GM12878 (cell line): ENCODE results near the gene PPP3CA. TPM values are rescaled to one million over a fixed set of nuclear protein-coding genes. Genes with fewer than 3 reads are reported as not detected.

Experiments used
- ATAC-seq: fragments of 200-7000 bp; cut with Tn5 transposase; 3 replicates; pipeline ENCODE4 v1.9.1; 2020; ENCODE audit warnings: mild to moderate bottlenecking, moderate library complexity
- BruUV-seq: library from RNA; stranded (reverse); fragments of 400-500 nt; replicated peaks from 2 replicates; lab custom pipeline; 2021; lab: Mats Ljungman, UMichigan
- CTCF ChIA-PET: fragments of 300-600 bp; sonication (Branson Sonifier 250); formaldehyde crosslinking; extraction: SDS; loops from one replicate; lab custom pipeline; 2021; ENCODE audit warnings: inconsistent platforms; lab: Yijun Ruan, JAX
- POLR2A ChIA-PET: fragments of 350-600 bp; formaldehyde crosslinking; extraction: SDS; loops from one replicate; lab custom pipeline; 2021; ENCODE audit warnings: inconsistent platforms; lab: Charles Lee
- RAD21 ChIA-PET: fragments of 300-600 bp; sonication (Branson Sonifier 250); formaldehyde crosslinking; loops from one replicate; lab custom pipeline; 2023; ENCODE audit warnings: antibody characterized with exemption; ENCODE audit not compliant: unreplicated experiment; lab: Charles Lee
- SMC1A ChIA-PET: fragments of 300-600 bp; sonication (Branson Sonifier 250); formaldehyde crosslinking; loops from one replicate; lab custom pipeline; 2023; ENCODE audit not compliant: unreplicated experiment, uncharacterized antibody; lab: Charles Lee
- DNase-seq: peaks from one replicate; pipeline ENCODE4 v3.0.0-alpha.2; 2011; ENCODE audit warnings: low read depth, low spot score
- FAIRE-seq: peaks from 3 replicates; lab custom pipeline; 2011; peaks lifted over from hg19 to GRCh38; lab: Jason Lieb, UNC
- H2AFZ ChIP-seq: 2 replicates; pipeline ENCODE4 v1.6.0; 2011; ENCODE audit warnings: low read depth, low read length, control low read depth; ENCODE audit not compliant: control insufficient read depth
- H3K27ac ChIP-seq: 2 replicates; pipeline ENCODE4 v1.5.1; 2011; ENCODE audit warnings: control low read depth; ENCODE audit not compliant: control insufficient read depth, insufficient read depth
- H3K27me3 ChIP-seq, 2 experiments: replicated peaks in 1 of 2; 2 replicates each; pipeline versions ENCODE4 v1.6.0 to v1.6.1; 2011; ENCODE audit warnings: low read length in 1 of 2; ENCODE audit not compliant: control insufficient read depth in 2 of 2, insufficient read depth in 2 of 2
- H3K36me3 ChIP-seq, 2 experiments: 2 replicates each; pipeline ENCODE4 v1.5.1; 2011; ENCODE audit warnings: low read length in 1 of 2; ENCODE audit not compliant: control insufficient read depth in 2 of 2, insufficient read depth in 2 of 2
- H3K4me1 ChIP-seq: 2 replicates; pipeline ENCODE4 v1.6.1; 2011; ENCODE audit warnings: mild to moderate bottlenecking, low read length, moderate library complexity, mixed read lengths; ENCODE audit not compliant: control insufficient read depth, insufficient read depth
- H3K4me2 ChIP-seq: 2 replicates; pipeline ENCODE4 v1.6.0; 2011; ENCODE audit warnings: control low read depth; ENCODE audit not compliant: control insufficient read depth, insufficient read depth
- H3K4me3 ChIP-seq: fragments of 200-600 bp; sonication (generic); 2 replicates; pipeline ENCODE4 v1.5.1; 2016
- H3K79me2 ChIP-seq: 2 replicates; pipeline ENCODE4 v1.6.0; 2011; ENCODE audit warnings: low read length; ENCODE audit not compliant: control insufficient read depth, insufficient read depth
- H3K9ac ChIP-seq: 2 replicates; pipeline ENCODE4 v1.8.0; 2011; ENCODE audit warnings: low read length, control low read depth, mixed read lengths; ENCODE audit not compliant: control insufficient read depth, insufficient read depth
- H3K9me3 ChIP-seq: replicated peaks from 3 replicates; pipeline ENCODE4 v1.5.1; 2011; ENCODE audit warnings: mild to moderate bottlenecking, low read length; ENCODE audit not compliant: control insufficient read depth, insufficient read depth
- H4K20me1 ChIP-seq: 2 replicates; pipeline ENCODE4 v1.6.0; 2011; ENCODE audit not compliant: control insufficient read depth, insufficient read depth
- BACH1 ChIP-seq: fragments of 450-650 bp; IDR thresholded peaks from 2 replicates; pipeline ENCODE4 v1.6.1; 2017; ENCODE audit warnings: mild to moderate bottlenecking, borderline replicate concordance
- NR2C2 ChIP-seq: IDR thresholded peaks from 2 replicates; pipeline ENCODE4 v1.6.1; 2011; ENCODE audit warnings: borderline replicate concordance, low read depth; ENCODE audit not compliant: control insufficient read depth, insufficient read length
- RCOR1 ChIP-seq: conservative IDR thresholded peaks from 2 replicates; pipeline ENCODE4 v1.6.1; 2012; ENCODE audit warnings: low read depth, low read length, improper control_type of control experiment
- SMC3 ChIP-seq: IDR thresholded peaks from 2 replicates; pipeline ENCODE4 v1.6.1; 2011; ENCODE audit warnings: low read length, improper control_type of control experiment, borderline replicate concordance
- SP1 ChIP-seq: IDR thresholded peaks from one replicate; pipeline ENCODE4 v1.6.1; 2011; ENCODE audit warnings: low read depth, low read length
- YY1 ChIP-seq: IDR thresholded peaks from 2 replicates; pipeline ENCODE4 v1.6.1; 2011; ENCODE audit warnings: low read depth, mild to moderate bottlenecking, low read length
- WGBS: methylation state at CpG from one replicate; pipeline ENCODE4 v1.1.6; 2016; ENCODE audit warnings: low lambda C conversion rate; ENCODE audit not compliant: insufficient replicate concordance, insufficient coverage; ENCODE audit errors: missing lambda C conversion rate; 5-methylcytosine and 5-hydroxymethylcytosine counted together
- in situ Hi-C: fragments of 300-500 bp; cut with MboI; formaldehyde crosslinking; loops from 9 replicates; pipeline ENCODE4 v1.14.3; 2018; ENCODE audit warnings: mixed read lengths
- intact Hi-C: fragments of 100-400 bp; cut with micrococcal nuclease; formaldehyde crosslinking; loops from one replicate; pipeline ENCODE4 v1.14.2; 2022; ENCODE audit not compliant: unreplicated experiment
- polyA plus RNA-seq, 11 experiments: library from polyadenylated mRNA; depleted of rRNA in 4 of 11; unstranded in 6 of 11; stranded (reverse) in 5 of 11; fragments of >200 nt; fragmentation: Nextera tagmentation in 4 of 11; fragmentation: Illumina TruSeq in 1 of 11; extraction: Ambion mirVana in 4 of 11; extraction: Trizol in 1 of 11; gene quantifications; 1 replicate in 1 of 11; 2 replicates in 10 of 11; pipeline versions ENCODE4 v1.2.1 to v1.2.3, GENCODE V29; 2011 to 2016; ENCODE audit warnings: inconsistent platforms in 2 of 11, missing spikeins in 2 of 11, low read depth in 1 of 11
- total RNA-seq, 4 experiments: library from RNA; depleted of rRNA in 3 of 4; stranded (reverse); fragments of >200 nt in 3 of 4; fragmentation: Illumina TruSeq in 1 of 4; extraction: Trizol in 1 of 4; gene quantifications; 2 replicates each; pipeline versions ENCODE4 v1.2.1 to v1.2.3, GENCODE V29; 2013 to 2021
- TF ChIP-seq, protein P1 (sequence below): fragments of 450-650 bp; IDR thresholded peaks from 2 replicates; pipeline ENCODE4 v1.6.1; 2018; ENCODE audit warnings: borderline replicate concordance, mild to moderate bottlenecking; ENCODE audit not compliant: partially characterized antibody
- TF ChIP-seq, protein P2 (sequence below): fragments of 450-650 bp; conservative IDR thresholded peaks from 2 replicates; pipeline ENCODE4 v1.6.1; 2017; ENCODE audit warnings: mild to moderate bottlenecking, moderate library complexity

PPP3CA gene
- total and polyA plus RNA-seq, 10 of the 15 experiments (the other 5 are each of a cell fraction or from before 2014, with no cell fraction given) = 0.33 to 9.0 (median 1.0) TPM

DNA sequence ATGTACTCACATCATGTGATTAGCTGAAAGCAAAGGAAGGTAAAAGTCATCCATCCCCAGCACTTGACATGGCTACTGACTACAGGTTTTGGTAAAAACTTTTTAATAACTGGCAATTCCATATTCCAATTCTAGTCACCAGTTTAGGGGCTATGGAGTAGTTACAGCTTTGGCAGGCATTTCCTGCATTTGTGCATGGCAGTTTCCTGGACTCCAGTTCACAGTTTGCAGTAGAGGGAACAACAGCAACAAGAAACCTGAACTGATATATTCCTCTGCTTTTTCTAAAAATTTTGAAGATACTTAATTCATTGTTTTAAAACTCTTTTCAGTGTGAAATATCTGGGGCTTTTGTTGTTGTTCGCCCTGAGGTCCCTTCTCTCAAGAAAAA, 184.3 kb downstream of the PPP3CA start:
- no peak overlapping the region for H2AFZ ChIP-seq
- no peak overlapping the region for H3K27ac ChIP-seq
- H4K20me1 ChIP-seq = no peaks in the 10 kb centered on the region
- ChIA-PET CTCF (no interaction called here), RAD21 (interaction anchor here (0.9 kb wide), 1 partner anchor 142 kb away, joined by 3 read pairs; no protein-coding TSS in a partner anchor)
- no TSS peak for BruUV-seq
- intact Hi-C loops = loop anchor here (10.0 kb wide), 1 partner anchor 738 kb away; no protein-coding TSS in a partner anchor
- ATAC-seq (no peak), DNase-seq (no peak), FAIRE-seq (no peak)
- H3K79me2 ChIP-seq = no peaks in the 10 kb centered on the region
- TF ChIP-seq, protein P1, sequence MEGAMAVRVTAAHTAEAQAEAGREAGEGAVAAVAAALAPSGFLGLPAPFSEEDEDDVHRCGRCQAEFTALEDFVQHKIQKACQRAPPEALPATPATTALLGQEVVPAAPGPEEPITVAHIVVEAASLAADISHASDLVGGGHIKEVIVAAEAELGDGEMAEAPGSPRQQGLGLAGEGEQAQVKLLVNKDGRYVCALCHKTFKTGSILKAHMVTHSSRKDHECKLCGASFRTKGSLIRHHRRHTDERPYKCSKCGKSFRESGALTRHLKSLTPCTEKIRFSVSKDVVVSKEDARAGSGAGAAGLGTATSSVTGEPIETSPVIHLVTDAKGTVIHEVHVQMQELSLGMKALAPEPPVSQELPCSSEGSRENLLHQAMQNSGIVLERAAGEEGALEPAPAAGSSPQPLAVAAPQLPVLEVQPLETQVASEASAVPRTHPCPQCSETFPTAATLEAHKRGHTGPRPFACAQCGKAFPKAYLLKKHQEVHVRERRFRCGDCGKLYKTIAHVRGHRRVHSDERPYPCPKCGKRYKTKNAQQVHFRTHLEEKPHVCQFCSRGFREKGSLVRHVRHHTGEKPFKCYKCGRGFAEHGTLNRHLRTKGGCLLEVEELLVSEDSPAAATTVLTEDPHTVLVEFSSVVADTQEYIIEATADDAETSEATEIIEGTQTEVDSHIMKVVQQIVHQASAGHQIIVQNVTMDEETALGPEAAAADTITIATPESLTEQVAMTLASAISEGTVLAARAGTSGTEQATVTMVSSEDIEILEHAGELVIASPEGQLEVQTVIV = no peak
- TF ChIP-seq SMC3 = no peak
- no peak for TF ChIP-seq YY1
- no peak for TF ChIP-seq RCOR1
- no peak for TF ChIP-seq NR2C2
- TF ChIP-seq BACH1 = no peak
- TF ChIP-seq SP1 = no peak
- TF ChIP-seq, protein P2, sequence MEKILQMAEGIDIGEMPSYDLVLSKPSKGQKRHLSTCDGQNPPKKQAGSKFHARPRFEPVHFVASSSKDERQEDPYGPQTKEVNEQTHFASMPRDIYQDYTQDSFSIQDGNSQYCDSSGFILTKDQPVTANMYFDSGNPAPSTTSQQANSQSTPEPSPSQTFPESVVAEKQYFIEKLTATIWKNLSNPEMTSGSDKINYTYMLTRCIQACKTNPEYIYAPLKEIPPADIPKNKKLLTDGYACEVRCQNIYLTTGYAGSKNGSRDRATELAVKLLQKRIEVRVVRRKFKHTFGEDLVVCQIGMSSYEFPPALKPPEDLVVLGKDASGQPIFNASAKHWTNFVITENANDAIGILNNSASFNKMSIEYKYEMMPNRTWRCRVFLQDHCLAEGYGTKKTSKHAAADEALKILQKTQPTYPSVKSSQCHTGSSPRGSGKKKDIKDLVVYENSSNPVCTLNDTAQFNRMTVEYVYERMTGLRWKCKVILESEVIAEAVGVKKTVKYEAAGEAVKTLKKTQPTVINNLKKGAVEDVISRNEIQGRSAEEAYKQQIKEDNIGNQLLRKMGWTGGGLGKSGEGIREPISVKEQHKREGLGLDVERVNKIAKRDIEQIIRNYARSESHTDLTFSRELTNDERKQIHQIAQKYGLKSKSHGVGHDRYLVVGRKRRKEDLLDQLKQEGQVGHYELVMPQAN = no peak
- TF ChIP-seq, all 136 proteins: peak for 0
- in situ Hi-C loops = no loop called here
- Histone ChIP-seq H3K4me3 (no peak overlapping the region), H3K9me3 (no peaks in the 10 kb centered on the region), H3K4me1 (no peaks in the 10 kb centered on the region), H3K36me3 (no peaks in the 10 kb centered on the region), H3K27me3 (no peaks in the 10 kb centered on the region), H3K4me2 (no peak overlapping the region), H3K9ac (no peak overlapping the region)
- WGBS = 100% methylated on average over 1 of the region's 1 CpG
- POLR2A ChIA-PET = no interaction called here
- SMC1A ChIA-PET = no interaction called here
